ENCODE measurements around the gene NCAPG2.

GRCh38 chr7:158737064-158737695 lies 32.6 kb upstream of the NCAPG2 start:
- TF ChIP-seq CTCF (conservative IDR thresholded peaks at IDR 0.05; ENCODE audit: low read length) (no peak), EZH2phosphoT487 (IDR thresholded peaks at IDR 0.05; ENCODE audit: borderline replicate concordance, low read depth, low read length) (no peak)
